ENCODE measurements around the gene TRAPPC8.

The TRAPPC8 gene

GRCh38 chr18:31835528-31836133 lies 107.3 kb downstream of the TRAPPC8 start:
- no peaks in the 10 kb centered on the region for H3K9me3 ChIP-seq (ENCODE audit: insufficient read depth, low read length, severe bottlenecking)

DNA sequence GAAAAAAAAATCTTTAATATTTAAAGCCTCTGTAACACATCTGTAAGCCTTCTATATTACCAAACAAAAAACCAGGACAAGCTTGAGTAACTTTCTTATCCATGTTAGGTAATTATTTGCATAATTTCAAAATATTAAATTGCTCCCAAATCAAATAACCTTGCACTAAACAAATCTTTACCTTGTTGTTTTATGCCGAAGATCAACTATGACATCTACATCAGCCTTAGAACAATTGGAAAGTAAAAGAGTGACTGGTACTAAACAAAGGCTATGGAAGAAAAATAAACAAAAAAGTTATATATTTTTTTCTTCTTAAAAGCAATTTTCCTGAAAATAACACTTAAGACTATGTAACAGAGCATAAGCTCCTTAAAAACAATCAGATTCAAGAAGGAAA lies 111.0 kb downstream of the TRAPPC8 start:
- Histone ChIP-seq H3K79me2 (ENCODE audit: insufficient read depth, low read length) (no peaks in the 10 kb centered on the region), H4K20me1 (ENCODE audit: insufficient read depth, low read length) (no peaks in the 10 kb centered on the region), H3K27me3 (ENCODE audit: insufficient read depth, low read length, poor library complexity) (no peaks in the 10 kb centered on the region), H2AFZ (ENCODE audit: low read depth, low read length) (no peak overlapping the region), H3K36me3 (ENCODE audit: insufficient read depth, low read length) (peaks cover 56% of the 10 kb centered on the region), H3K4me3 (ENCODE audit: low read depth in 1 of 2, low read length in 2 of 2) (no peak overlapping the region), H3K4me2 (ENCODE audit: insufficient read depth, low read length) (no peak overlapping the region), H3K27ac (ENCODE audit: low read length) (no peak overlapping the region), H3K4me1 (ENCODE audit: insufficient read depth, low read length) (no peaks in the 10 kb centered on the region), H3K9me3 (ENCODE audit: insufficient read depth, low read length, severe bottlenecking) (no peaks in the 10 kb centered on the region), H3K9ac (ENCODE audit: low read depth, low read length) (no peak overlapping the region)
- no peak for TF ChIP-seq EZH2 (IDR thresholded peaks at IDR 0.05; ENCODE audit: borderline replicate concordance, low read depth, low read length, severe bottlenecking)
- TF ChIP-seq, protein P1, sequence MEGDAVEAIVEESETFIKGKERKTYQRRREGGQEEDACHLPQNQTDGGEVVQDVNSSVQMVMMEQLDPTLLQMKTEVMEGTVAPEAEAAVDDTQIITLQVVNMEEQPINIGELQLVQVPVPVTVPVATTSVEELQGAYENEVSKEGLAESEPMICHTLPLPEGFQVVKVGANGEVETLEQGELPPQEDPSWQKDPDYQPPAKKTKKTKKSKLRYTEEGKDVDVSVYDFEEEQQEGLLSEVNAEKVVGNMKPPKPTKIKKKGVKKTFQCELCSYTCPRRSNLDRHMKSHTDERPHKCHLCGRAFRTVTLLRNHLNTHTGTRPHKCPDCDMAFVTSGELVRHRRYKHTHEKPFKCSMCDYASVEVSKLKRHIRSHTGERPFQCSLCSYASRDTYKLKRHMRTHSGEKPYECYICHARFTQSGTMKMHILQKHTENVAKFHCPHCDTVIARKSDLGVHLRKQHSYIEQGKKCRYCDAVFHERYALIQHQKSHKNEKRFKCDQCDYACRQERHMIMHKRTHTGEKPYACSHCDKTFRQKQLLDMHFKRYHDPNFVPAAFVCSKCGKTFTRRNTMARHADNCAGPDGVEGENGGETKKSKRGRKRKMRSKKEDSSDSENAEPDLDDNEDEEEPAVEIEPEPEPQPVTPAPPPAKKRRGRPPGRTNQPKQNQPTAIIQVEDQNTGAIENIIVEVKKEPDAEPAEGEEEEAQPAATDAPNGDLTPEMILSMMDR (IDR thresholded peaks at IDR 0.05; ENCODE audit: borderline replicate concordance, extremely low read depth, low read length, poor library complexity, severe bottlenecking), result no peak
- DNase-seq (no peak), ATAC-seq (ENCODE audit: insufficient read depth, low read depth) (no peak)

More at GRCh38 chr18:31835528-31836133, 107.3 kb downstream of the TRAPPC8 start:
- H3K4me2 ChIP-seq (ENCODE audit: insufficient read depth, low read length), result no peak overlapping the region
- H3K27ac ChIP-seq (ENCODE audit: low read length), result no peak overlapping the region
- TF ChIP-seq, protein P1 (IDR thresholded peaks at IDR 0.05; ENCODE audit: borderline replicate concordance, extremely low read depth, low read length, poor library complexity, severe bottlenecking), result no peak
- TF ChIP-seq EZH2 (IDR thresholded peaks at IDR 0.05; ENCODE audit: borderline replicate concordance, low read depth, low read length, severe bottlenecking), result no peak
- H3K27me3 ChIP-seq (ENCODE audit: insufficient read depth, low read length, poor library complexity), result no peaks in the 10 kb centered on the region
- DNase-seq (no peak), ATAC-seq (ENCODE audit: insufficient read depth, low read depth) (no peak)
- H3K4me1 ChIP-seq (ENCODE audit: insufficient read depth, low read length), result no peaks in the 10 kb centered on the region
- no peak overlapping the region for H2AFZ ChIP-seq (ENCODE audit: low read depth, low read length)
- no peaks in the 10 kb centered on the region for H4K20me1 ChIP-seq (ENCODE audit: insufficient read depth, low read length)
- H3K4me3 ChIP-seq (ENCODE audit: low read depth in 1 of 2, low read length in 2 of 2), result no peak overlapping the region
- H3K36me3 ChIP-seq (ENCODE audit: insufficient read depth, low read length), result peaks cover 72% of the 10 kb centered on the region
- no peaks in the 10 kb centered on the region for H3K79me2 ChIP-seq (ENCODE audit: insufficient read depth, low read length)
- no peak overlapping the region for H3K9ac ChIP-seq (ENCODE audit: low read depth, low read length)

- H3K79me2 ChIP-seq (ENCODE audit: insufficient read depth, low read length), result no peaks in the 10 kb centered on the region
- H3K9me3 ChIP-seq (ENCODE audit: insufficient read depth, low read length, severe bottlenecking), result no peaks in the 10 kb centered on the region
- DNase-seq, result no peak
- no peak overlapping the region for H3K4me2 ChIP-seq (ENCODE audit: insufficient read depth, low read length)
- no peaks in the 10 kb centered on the region for H4K20me1 ChIP-seq (ENCODE audit: insufficient read depth, low read length)
- H3K27me3 ChIP-seq (ENCODE audit: insufficient read depth, low read length, poor library complexity), result no peaks in the 10 kb centered on the region
- no peaks in the 10 kb centered on the region for H3K4me1 ChIP-seq (ENCODE audit: insufficient read depth, low read length)
- no peak overlapping the region for H3K4me3 ChIP-seq (ENCODE audit: low read depth in 1 of 2, low read length in 2 of 2)
- no peak for TF ChIP-seq EZH2 (IDR thresholded peaks at IDR 0.05; ENCODE audit: borderline replicate concordance, low read depth, low read length, severe bottlenecking)
- TF ChIP-seq, protein P1 (IDR thresholded peaks at IDR 0.05; ENCODE audit: borderline replicate concordance, extremely low read depth, low read length, poor library complexity, severe bottlenecking), result no peak
- no peak for ATAC-seq (ENCODE audit: insufficient read depth, low read depth)
- H3K36me3 ChIP-seq (ENCODE audit: insufficient read depth, low read length), result peaks cover 48% of the 10 kb centered on the region
- no peak overlapping the region for H2AFZ ChIP-seq (ENCODE audit: low read depth, low read length)
- no peak overlapping the region for H3K27ac ChIP-seq (ENCODE audit: low read length)
- H3K9ac ChIP-seq (ENCODE audit: low read depth, low read length), result no peak overlapping the region
Observed at GRCh38 chr18:31830686-31831085, 112.2 kb downstream of the TRAPPC8 start.

All from DND-41 (cell line).